T-helper 1 cell (primary cell): Measurements from ENCODE around the gene STX17.
"Not testable (repeated sequence)": the region's sequence is repeated elsewhere in the genome, so short reads cannot be mapped to it uniquely, and the experiment has no call there.

Experiments
- DNase-seq, 5 donors: peaks; one replicate each; pipeline ENCODE4 v3.0.0-alpha.2; 2012 to 2020
- total RNA-seq, 4 donors: gene quantifications; one replicate each; lab custom pipeline; 2026; lab: John Stamatoyannopoulos, UW

Gene STX17
- 63.8 to 74.9 (median 72.2) reads per million in 4 donors for total RNA-seq

GRCh38 chr9:99906403-99907207 is at the start of gene STX17:
STX17 (plus strand) TSS chr9:99906654; CDS start chr9:99915240, 8,586 bp downstream.
- DNase-seq: peak; percentile 71 to 79 (median 76)

GRCh38 chr9:99857576-99857975 is 48.9 kb upstream of the STX17 start:
- DNase-seq: not testable (repeated sequence)

DNA sequence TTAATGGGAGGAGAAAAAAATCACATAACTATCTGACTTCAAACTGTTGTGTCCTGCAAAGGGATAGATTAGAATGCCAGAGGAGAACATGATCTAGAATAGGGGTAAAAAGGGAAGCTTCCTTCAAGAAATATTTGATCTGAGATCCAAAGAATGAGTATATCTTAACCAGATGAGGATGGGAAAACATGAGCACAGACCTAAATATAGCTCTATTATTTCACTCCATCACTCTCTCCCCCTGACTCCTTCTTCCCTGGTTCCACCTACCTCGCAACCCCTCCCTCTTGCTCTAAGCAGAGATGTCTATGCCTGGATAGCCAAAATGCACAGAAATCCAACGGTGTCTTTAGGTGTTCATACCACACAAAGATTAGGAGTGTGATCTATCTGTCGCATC is 48.4 kb upstream of the STX17 start:
- no peak for DNase-seq

DNA sequence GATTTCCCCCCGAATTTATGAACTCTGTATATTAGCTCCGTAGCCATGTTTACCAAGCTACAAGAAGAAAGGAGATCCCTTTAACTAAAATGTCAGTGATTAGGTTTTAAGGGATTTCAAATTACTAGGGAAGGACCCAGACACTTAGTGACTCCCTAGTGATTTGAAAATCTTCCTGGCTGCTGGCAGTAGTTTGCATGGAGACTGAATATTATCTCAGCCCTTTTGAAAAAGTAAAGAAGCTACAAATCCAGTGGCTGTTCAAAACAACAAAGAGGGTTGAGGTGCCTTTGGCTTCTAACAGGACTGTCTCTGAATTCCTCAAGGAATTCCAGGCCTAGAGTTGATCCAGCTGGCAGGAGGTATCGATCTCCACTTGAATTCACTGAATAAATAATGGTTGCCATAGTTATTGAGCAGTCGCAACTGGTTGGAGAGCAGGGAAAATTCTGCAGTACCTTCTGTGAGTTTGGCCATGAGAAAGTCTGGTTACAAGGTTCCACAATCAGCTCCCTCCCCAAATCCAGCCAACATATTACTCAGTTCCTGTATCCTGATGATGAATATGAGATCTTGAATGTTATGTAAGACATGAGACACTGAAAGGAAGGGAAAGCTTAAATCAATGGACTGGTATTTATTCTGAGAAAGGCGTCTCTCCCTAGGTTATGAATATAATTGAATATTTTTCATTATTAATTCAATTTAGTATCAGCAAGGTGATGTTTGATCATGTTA is 47.0 kb upstream of the STX17 start:
- no peak for DNase-seq

DNA sequence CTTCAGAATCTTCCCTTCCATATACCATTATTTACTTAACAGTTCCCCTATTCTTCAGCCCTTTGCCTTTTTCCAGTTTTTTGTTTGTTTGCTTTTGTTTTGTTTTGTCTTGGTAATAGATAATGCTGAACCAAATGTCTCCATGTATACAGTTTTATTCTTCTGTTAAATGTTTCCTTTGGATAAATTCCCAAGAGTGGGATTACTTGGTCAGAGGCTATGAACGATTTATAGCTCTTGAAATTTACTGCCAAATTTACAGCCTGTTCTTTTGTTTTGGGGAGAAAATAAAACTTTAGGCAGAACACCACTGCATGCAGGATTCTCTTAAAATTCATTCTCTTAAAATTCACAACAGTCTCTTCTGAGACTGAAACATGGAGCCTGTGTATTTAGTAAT is 46.2 kb upstream of the STX17 start:
- no peak for DNase-seq

GRCh38 chr9:99863955-99864354 is 42.5 kb upstream of the STX17 start:
- no peak for DNase-seq

- no peak for DNase-seq
Observed at GRCh38 chr9:99866398-99866797, 40.1 kb upstream of the STX17 start.

GRCh38 chr9:99867536-99867935 is 38.9 kb upstream of the STX17 start:
- DNase-seq: peak in 1 of 5 donors; percentile 41

DNA sequence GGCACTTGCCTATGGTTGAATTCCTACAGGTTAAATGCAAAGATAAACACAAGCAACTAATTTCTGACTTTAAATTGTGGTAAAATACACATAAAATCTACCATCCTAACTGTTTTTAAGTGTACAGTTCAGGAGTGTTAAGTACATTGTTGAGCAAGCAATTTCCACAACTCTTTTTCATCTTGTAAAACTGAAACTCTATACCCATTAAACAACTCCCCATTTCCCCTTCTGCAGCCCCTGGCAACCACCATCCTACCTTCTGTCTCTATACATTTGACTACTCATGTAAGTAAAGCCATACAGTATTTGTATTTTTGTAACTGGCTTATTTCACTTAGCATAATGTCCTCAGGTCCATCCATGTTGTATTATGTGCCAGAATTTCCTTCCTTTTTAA is 38.5 kb upstream of the STX17 start:
- DNase-seq: peak in 1 of 5 donors; percentile 75

DNA sequence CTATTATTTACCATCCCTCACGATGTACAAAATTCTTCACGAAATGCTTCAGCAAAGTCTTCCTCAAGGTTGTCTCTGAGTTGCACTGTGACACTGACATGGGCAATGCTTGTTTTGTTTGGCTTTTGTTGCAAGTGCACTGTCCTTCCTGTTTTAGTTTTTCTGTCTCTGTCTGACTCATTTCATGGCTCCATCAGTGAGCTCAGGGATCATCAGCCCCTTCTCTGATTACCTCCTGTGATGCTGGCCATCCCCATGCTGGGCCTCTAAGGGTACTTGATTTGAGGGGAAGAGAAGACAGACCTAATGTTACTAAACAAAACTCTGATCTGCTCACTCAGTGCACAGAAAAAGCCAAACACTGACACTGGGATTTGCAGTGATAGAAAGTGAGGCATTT is 37.6 kb upstream of the STX17 start:
- peak in 1 of 5 donors; percentile 78 for DNase-seq

DNA sequence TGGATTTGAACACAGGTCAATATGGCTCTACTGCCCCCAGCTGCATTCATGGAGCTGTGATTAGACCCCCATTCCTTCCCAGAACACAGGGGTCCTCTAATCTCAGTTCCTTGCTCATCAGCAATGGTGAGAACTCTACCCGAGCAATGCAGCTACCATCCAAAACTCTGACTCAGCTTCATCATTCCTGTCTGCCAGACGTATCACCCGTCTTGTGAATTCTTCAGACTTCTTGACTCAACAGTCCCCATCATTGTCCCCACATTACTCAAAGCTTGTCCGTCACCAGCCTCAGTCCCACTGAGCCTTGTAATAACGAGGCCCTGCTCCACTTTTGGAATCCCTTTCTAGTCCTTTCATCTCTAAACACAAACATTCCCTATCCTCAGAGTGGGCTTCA is 36.3 kb upstream of the STX17 start:
- DNase-seq: no peak

- no peak for DNase-seq
Observed at GRCh38 chr9:99873531-99873930, 32.9 kb upstream of the STX17 start.

DNA sequence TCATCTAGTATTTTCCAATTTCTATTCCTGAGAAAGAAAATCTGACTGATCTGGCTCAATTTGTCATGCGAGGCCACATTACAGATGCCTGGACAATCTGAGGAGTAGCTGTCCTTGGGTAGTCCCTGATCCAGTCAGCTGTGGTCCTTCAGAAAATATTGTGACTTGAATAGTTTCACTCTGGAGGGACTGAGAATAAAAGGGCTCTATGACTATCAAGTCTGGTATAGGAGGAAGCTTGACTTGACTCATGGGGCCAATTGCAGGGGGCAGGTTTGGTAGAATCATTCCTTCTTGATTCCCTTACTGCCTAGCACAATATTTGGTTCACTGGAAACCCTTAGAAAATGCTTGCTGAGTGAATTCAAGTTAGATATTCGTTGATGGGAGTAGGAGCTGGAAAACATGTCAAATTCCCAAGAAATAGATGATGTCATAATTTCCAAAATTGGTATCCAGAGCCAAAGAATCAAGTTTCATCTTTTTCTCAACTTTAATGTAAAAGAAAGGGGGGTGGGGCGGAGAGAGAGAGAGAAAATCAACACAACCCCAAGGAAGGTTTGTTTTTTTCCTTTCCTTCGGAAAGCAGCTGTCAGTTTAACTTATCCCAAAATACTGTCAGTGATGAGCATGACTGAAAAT is 32.4 kb upstream of the STX17 start:
- no peak for DNase-seq

- no peak for DNase-seq
Observed at GRCh38 chr9:99876190-99876589, 30.3 kb upstream of the STX17 start.

GRCh38 chr9:99878651-99879050 is 27.8 kb upstream of the STX17 start:
- DNase-seq: no peak

- no peak for DNase-seq
Observed at GRCh38 chr9:99881769-99882168, 24.7 kb upstream of the STX17 start.

- DNase-seq: no peak
Observed at GRCh38 chr9:99885747-99886146, 20.7 kb upstream of the STX17 start.

DNA sequence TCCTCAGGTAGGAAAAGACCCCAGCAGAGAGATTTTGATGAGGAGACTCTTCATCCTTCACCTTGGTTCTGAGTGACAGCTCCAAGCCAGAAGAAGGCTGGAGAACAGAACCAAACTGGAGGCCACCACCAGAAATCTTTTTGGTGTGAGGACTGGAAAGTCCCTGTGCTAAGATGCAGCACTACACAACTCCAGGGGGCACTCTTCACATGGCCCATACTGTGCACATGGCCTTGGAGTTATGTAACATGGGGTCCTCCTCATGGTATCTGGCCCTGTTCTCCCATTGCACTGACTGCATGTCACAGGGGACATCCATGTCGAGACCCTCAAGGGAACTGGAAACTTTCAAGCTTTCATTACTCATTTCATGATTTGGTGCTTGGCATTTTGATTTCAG is 17.3 kb upstream of the STX17 start:
- DNase-seq: no peak

GRCh38 chr9:99894826-99895225 is 11.6 kb upstream of the STX17 start:
- DNase-seq: no peak

DNA sequence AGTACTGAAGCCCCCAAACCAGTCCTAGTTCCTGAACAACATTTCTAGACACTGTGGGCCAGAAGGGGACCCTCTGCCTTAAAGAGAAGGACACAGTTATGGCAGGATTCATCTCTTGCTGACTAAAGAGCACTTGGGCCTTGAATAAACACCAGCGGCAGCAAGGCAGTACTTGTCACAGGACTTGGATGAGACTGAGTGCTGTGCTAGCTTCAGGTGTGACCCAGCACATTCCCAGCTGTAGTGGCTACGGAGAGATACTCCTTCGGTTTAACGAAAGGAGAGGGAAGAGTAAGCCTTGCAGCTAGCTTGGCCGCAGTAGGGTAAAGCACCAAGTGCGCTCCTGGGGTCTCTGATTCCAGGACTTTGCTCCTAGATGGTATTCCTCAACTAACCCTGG is 10.9 kb upstream of the STX17 start:
- DNase-seq: no peak

- no peak for DNase-seq
Observed at GRCh38 chr9:99896119-99896518, 10.3 kb upstream of the STX17 start.

DNA sequence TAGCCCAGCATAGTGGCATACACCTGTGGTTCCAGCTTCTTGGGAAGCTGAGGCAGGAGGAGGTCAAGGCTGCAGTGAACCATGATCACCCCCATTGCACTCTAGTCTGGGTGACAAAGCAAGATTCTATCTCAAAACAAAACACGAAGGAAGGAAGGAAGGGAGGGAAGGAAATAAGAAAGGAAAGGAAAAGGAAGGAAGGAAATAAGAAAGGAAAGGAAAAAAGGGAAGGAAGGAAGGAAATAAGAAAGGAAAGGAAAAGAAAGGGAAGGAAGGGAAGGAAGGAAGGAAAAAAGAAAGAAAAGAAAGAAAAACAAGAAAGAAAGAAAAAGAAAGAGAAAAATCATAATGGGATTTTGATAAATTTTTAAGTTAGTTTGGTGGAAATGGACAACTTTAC is 3.1 kb upstream of the STX17 start:
- DNase-seq: no peak

- DNase-seq: no peak
Observed at GRCh38 chr9:99905833-99906402, 536 bp upstream of the STX17 start.
